ENCODE results near the gene SPG21. TPM values are rescaled to one million over a fixed set of nuclear protein-coding genes. Genes with fewer than 3 reads are reported as not detected.

SPG21 gene
- total and polyA plus RNA-seq, 2 of the 4 experiments (the other 2 are of a cell fraction) = 59.9 to 60.8 TPM

- H3K23ac ChIP-seq (ENCODE audit: low read depth, low read length) = no peak overlapping the region
- no peaks in the 10 kb centered on the region; the same call in 1 of the 2 replicates for H3K4me1 ChIP-seq (ENCODE audit: control insufficient read depth, insufficient read depth, low read length)
- BruUV-seq (replicated peaks) = no TSS peak
- no peaks in the 10 kb centered on the region for H4K20me1 ChIP-seq (ENCODE audit: insufficient read depth, low read length)
- H3K4me2 ChIP-seq (ENCODE audit: low read depth, low read length) = no peak overlapping the region
- no peak overlapping the region for H3K9ac ChIP-seq (ENCODE audit: low read depth, low read length)
- H2BK5ac ChIP-seq (ENCODE audit: low read depth, low read length, poor library complexity, severe bottlenecking) = no peak overlapping the region
- H2BK20ac ChIP-seq (ENCODE audit: low read depth, low read length) = no peak overlapping the region
- intact Hi-C loops (cut with micrococcal nuclease) (no loop called here), dilution Hi-C loops (cut with HindIII; ENCODE audit: low sequenced_read_pairs, unreplicated experiment) (no loop called here), in situ Hi-C loops (cut with MboI; ENCODE audit: low sequenced_read_pairs) (no loop called here)
- H3K79me1 ChIP-seq (ENCODE audit: low read depth in 1 of 2, low read length in 2 of 2) = no peaks in the 10 kb centered on the region
- H4K5ac ChIP-seq (ENCODE audit: low read depth, low read length) = no peak overlapping the region
- no peaks in the 10 kb centered on the region for H3K27me3 ChIP-seq (ENCODE audit: control insufficient read depth, insufficient read depth, low read length)
- 0 out of 2 replicates have a peak, but pooled peaks have one; percentile 47 for TF ChIP-seq NFE2L2 (IDR thresholded peaks at IDR 0.05; ENCODE audit: low read depth, low read length)
- no peak for TF ChIP-seq RFX5 (IDR thresholded peaks at IDR 0.05; ENCODE audit: low read depth, low read length)
- no peak for TF ChIP-seq MAZ (IDR thresholded peaks at IDR 0.05; ENCODE audit: borderline replicate concordance, low read depth, low read length)
- no peak overlapping the region for H2AK9ac ChIP-seq (replicated peaks; ENCODE audit: low read depth, low read length, poor library complexity)
- H4K8ac ChIP-seq (ENCODE audit: low read depth in 2 of 2, low read length in 2 of 2) = no peak overlapping the region
- H3K4ac ChIP-seq (ENCODE audit: low read depth, low read length) = no peak overlapping the region
- CTCF ChIA-PET = no interaction called here
- no peak overlapping the region for H2BK120ac ChIP-seq (ENCODE audit: low read depth, low read length)
- no peak overlapping the region for H3K56ac ChIP-seq (ENCODE audit: extremely low read depth, insufficient read depth, low read length)
- no peak overlapping the region for H3K27ac ChIP-seq (ENCODE audit: insufficient read depth, low read length)
- no peak overlapping the region for H3K18ac ChIP-seq (ENCODE audit: low read depth, low read length)
- H3K9me1 ChIP-seq (ENCODE audit: insufficient read depth, low read length) = peaks cover 4% of the 10 kb centered on the region
- POLR2A ChIA-PET (ENCODE audit: unreplicated experiment) = no interaction called here
- ATAC-seq (ENCODE audit: low read depth) (no peak), DNase-seq (no peak)
- no peak overlapping the region for H2AFZ ChIP-seq (replicated peaks; ENCODE audit: low read length, poor library complexity)
- no peak overlapping the region for H2BK15ac ChIP-seq (ENCODE audit: low read depth, low read length)
- WGBS, 2 experiments (ENCODE audit: extremely low coverage in 2 of 2, insufficient read length in 1 of 2) = 85% methylated on average over 4 of the region's 6 CpGs; no CpG with 5 or more reads in 1 of the 2 experiments
- H3K14ac ChIP-seq (replicated peaks; ENCODE audit: low read depth, low read length) = no peak overlapping the region
- H4K91ac ChIP-seq (ENCODE audit: insufficient read depth, low read depth, low read length) = no peak overlapping the region
- H3K9me3 ChIP-seq (ENCODE audit: control insufficient read depth, insufficient read depth, low read length) = no peaks in the 10 kb centered on the region
- no peak overlapping the region for H3K4me3 ChIP-seq (ENCODE audit: insufficient read depth, low read depth, low read length)
- peaks cover 7% of the 10 kb centered on the region for H3K36me3 ChIP-seq (ENCODE audit: control insufficient read depth, insufficient read depth, low read length)
- no peak overlapping the region for H2AK5ac ChIP-seq (ENCODE audit: low read depth, low read length)
These were observed 38.8 kb downstream of the SPG21 start for GRCh38 chr15:64950888-64951287.
